ENCODE measurements around the gene FBXO27.

FBXO27 gene

DNA sequence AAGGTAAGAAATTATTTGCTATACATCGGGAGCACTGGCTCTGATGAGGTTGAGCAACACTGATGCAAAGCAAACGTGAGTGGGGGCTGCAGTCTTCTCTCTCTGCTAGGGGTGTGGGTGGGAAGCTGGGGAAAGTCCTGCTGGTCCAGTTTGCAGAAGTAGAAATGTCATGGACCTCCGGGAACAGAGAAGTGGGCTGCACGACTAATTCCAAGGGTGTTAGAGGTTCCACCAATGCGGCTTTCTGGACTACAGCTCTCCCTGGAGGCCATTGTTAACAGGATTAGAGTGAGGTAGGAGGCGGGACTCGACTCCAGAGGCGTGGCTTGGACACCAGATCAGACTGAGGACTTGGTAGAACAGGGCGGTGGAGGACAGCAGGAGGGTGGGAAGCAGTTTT is 5.7 kb upstream of the FBXO27 start:
- 0 out of 2 replicates have a peak, but pooled peaks have one; percentile 37 for TF ChIP-seq YY1 (IDR thresholded peaks at IDR 0.05; ENCODE audit: low read depth)
- peak; percentile 66 for TF ChIP-seq RAD21 (IDR thresholded peaks at IDR 0.05; ENCODE audit: low read depth)
- TF ChIP-seq ZBTB7A (IDR thresholded peaks at IDR 0.05; ENCODE audit: low read depth): no peak

DNA sequence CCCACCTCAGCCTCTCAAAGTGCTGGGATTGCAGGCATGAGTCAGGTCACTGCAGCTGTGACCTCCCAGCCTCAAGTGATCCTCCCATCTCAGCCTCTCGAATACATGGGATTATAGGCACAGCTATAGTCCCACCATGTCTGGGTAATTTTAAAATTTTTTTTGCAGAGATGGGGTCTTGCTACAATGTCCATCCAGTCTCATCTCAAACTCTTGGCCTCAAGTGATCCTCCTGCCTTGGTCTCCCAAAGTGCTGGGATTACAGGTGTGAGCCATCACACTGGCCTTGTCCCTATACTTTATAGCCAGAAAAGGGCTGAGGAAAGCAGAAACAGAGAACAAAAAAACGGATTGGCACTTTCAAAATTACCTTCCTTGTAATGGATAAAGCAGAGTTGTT is 4.8 kb upstream of the FBXO27 start:
- no peak for TF ChIP-seq FOXM1 (IDR thresholded peaks at IDR 0.05; ENCODE audit: borderline replicate concordance, low read depth)
- TF ChIP-seq, protein P1, sequence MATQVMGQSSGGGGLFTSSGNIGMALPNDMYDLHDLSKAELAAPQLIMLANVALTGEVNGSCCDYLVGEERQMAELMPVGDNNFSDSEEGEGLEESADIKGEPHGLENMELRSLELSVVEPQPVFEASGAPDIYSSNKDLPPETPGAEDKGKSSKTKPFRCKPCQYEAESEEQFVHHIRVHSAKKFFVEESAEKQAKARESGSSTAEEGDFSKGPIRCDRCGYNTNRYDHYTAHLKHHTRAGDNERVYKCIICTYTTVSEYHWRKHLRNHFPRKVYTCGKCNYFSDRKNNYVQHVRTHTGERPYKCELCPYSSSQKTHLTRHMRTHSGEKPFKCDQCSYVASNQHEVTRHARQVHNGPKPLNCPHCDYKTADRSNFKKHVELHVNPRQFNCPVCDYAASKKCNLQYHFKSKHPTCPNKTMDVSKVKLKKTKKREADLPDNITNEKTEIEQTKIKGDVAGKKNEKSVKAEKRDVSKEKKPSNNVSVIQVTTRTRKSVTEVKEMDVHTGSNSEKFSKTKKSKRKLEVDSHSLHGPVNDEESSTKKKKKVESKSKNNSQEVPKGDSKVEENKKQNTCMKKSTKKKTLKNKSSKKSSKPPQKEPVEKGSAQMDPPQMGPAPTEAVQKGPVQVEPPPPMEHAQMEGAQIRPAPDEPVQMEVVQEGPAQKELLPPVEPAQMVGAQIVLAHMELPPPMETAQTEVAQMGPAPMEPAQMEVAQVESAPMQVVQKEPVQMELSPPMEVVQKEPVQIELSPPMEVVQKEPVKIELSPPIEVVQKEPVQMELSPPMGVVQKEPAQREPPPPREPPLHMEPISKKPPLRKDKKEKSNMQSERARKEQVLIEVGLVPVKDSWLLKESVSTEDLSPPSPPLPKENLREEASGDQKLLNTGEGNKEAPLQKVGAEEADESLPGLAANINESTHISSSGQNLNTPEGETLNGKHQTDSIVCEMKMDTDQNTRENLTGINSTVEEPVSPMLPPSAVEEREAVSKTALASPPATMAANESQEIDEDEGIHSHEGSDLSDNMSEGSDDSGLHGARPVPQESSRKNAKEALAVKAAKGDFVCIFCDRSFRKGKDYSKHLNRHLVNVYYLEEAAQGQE (IDR thresholded peaks at IDR 0.05; ENCODE audit: low read depth): no peak
- TF ChIP-seq TCF12 (IDR thresholded peaks at IDR 0.05; ENCODE audit: low read depth): no peak
- TF ChIP-seq TEAD4 (IDR thresholded peaks at IDR 0.05): no peak
- no peak for TF ChIP-seq CEBPB (IDR thresholded peaks at IDR 0.05)
- no peak for TF ChIP-seq NFIC (IDR thresholded peaks at IDR 0.05)
- no peak for TF ChIP-seq ZBTB7A (IDR thresholded peaks at IDR 0.05; ENCODE audit: low read depth)
- no peak for TF ChIP-seq EGR1 (IDR thresholded peaks at IDR 0.05)
- no peak for TF ChIP-seq TAF1 (IDR thresholded peaks at IDR 0.05; ENCODE audit: low read depth)
- TF ChIP-seq, protein P2, sequence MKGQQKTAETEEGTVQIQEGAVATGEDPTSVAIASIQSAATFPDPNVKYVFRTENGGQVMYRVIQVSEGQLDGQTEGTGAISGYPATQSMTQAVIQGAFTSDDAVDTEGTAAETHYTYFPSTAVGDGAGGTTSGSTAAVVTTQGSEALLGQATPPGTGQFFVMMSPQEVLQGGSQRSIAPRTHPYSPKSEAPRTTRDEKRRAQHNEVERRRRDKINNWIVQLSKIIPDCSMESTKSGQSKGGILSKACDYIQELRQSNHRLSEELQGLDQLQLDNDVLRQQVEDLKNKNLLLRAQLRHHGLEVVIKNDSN (IDR thresholded peaks at IDR 0.05): no peak
- no peak for TF ChIP-seq EP300 (IDR thresholded peaks at IDR 0.05; ENCODE audit: borderline replicate concordance)
- no peak for TF ChIP-seq CREB1 (IDR thresholded peaks at IDR 0.05; ENCODE audit: low read depth)

DNA sequence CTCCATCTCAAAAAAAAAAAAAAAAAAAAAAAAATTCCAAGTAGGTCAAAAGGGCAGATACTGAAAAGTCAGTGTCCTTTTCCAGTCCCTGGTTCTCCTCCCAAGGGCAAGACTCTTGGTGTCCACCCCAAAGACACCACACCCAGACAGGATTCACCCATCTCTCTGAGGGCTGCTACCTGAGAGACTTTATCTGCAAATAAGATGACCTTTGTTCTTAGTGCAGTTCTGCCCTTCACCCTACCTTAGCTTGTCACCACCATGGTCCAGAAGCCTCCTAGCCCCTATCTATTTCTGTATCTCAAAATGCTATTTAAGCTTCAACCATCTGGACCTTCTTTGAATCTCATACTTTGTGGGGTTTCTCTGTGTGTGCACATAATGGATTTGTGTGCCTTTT is 4.2 kb upstream of the FBXO27 start:
- TF ChIP-seq TEAD4 (IDR thresholded peaks at IDR 0.05) (no peak), NFIC (IDR thresholded peaks at IDR 0.05) (no peak), EP300 (IDR thresholded peaks at IDR 0.05; ENCODE audit: borderline replicate concordance) (no peak), CEBPB (IDR thresholded peaks at IDR 0.05) (no peak), TAF1 (IDR thresholded peaks at IDR 0.05; ENCODE audit: low read depth) (no peak), YY1 (IDR thresholded peaks at IDR 0.05; ENCODE audit: low read depth) (no peak), FOXM1 (IDR thresholded peaks at IDR 0.05; ENCODE audit: borderline replicate concordance, low read depth) (no peak), CREB1 (IDR thresholded peaks at IDR 0.05; ENCODE audit: low read depth) (no peak)
- TF ChIP-seq, protein P3, sequence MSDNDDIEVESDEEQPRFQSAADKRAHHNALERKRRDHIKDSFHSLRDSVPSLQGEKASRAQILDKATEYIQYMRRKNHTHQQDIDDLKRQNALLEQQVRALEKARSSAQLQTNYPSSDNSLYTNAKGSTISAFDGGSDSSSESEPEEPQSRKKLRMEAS (IDR thresholded peaks at IDR 0.05): no peak
- TF ChIP-seq, protein P1 (IDR thresholded peaks at IDR 0.05; ENCODE audit: low read depth): no peak
- TF ChIP-seq, protein P2 (IDR thresholded peaks at IDR 0.05): no peak

DNA sequence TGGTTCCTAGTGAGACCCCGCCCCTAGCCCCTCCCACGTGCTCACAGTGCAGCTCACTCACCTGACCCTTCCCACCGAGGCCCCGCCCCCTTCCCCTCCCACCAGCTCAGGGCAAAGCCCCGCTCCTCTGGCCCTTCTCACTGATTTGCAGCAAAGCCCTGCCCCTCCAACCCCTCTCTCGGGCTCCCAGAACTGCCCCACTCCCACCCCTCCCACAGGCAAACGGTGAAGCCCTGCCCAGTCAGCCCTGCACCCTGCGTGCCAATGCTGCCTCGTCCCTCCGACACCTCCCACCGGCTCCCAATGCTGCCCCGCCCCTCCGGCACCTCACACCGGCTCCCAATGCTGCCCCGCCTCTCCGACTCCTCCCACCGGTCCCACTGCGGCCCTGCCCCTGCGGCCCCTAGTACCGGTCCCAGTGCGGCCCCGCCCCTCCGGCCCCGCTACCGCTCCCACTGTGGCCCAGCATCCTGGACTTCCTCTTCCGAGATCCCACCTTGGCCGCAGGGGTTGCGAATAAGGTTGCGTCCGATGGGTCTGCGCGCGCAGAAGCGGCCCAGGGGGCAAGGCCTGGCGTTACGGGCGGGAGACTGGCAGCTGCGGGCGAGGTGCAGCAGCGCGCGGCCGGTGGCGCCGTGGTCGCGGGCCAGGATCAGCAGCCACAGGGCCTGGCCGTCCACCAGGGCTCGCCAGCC is 834 bp downstream of the FBXO27 start:
- TF ChIP-seq ZBTB7A (IDR thresholded peaks at IDR 0.05; ENCODE audit: low read depth): 0 out of 2 replicates have a peak, but pooled peaks have one; percentile 22
- no peak for TF ChIP-seq EP300 (IDR thresholded peaks at IDR 0.05; ENCODE audit: borderline replicate concordance)
- TF ChIP-seq TCF12 (IDR thresholded peaks at IDR 0.05; ENCODE audit: low read depth): peak; percentile 26; the same call in 1 of the 2 replicates
- TF ChIP-seq TAF1 (IDR thresholded peaks at IDR 0.05; ENCODE audit: low read depth): 0 out of 2 replicates have a peak, but pooled peaks have one; percentile 6
- TF ChIP-seq NFIC (IDR thresholded peaks at IDR 0.05): no peak
- TF ChIP-seq, protein P1 (IDR thresholded peaks at IDR 0.05; ENCODE audit: low read depth): no peak
- TF ChIP-seq YY1 (IDR thresholded peaks at IDR 0.05; ENCODE audit: low read depth): no peak
- TF ChIP-seq, protein P3 (IDR thresholded peaks at IDR 0.05): peak; percentile 80
- no peak for TF ChIP-seq EGR1 (IDR thresholded peaks at IDR 0.05)
- TF ChIP-seq, protein P2 (IDR thresholded peaks at IDR 0.05): peak; percentile 74

Data from Ishikawa (cell line).